ENCODE measurements around the gene ZBTB7C. TPM values are rescaled to one million over a fixed set of nuclear protein-coding genes. Genes with fewer than 3 reads are reported as not detected.
A peak's percentile ranks its signal among the peaks of the same experiment; 100 is the strongest.

The ZBTB7C gene
- total and polyA plus RNA-seq, 9 of the 15 experiments (the other 6 are each of a cell fraction or from before 2014, with no cell fraction given): not detected

- TF ChIP-seq JUND (IDR thresholded peaks at IDR 0.05; ENCODE audit: borderline replicate concordance, low read depth, low read length): no peak
- peak; percentile 25; the same call in 1 of the 3 replicates for TF ChIP-seq JUND (tag; IDR thresholded peaks at IDR 0.05; ENCODE audit: borderline replicate concordance, low read depth, low read length)
- TF ChIP-seq PRDM10 (IDR thresholded peaks at IDR 0.05; ENCODE audit: partially characterized antibody): no peak
- no peak for TF ChIP-seq ZNF212 (CRISPR knock-in tag; IDR thresholded peaks at IDR 0.05)
- TF ChIP-seq PHF8 (IDR thresholded peaks at IDR 0.05; ENCODE audit: borderline replicate concordance, low read length): no peak
- no peak for TF ChIP-seq GATA2 (CRISPR knock-in tag; IDR thresholded peaks at IDR 0.05)
- no peak for TF ChIP-seq ZNF76 (CRISPR knock-in tag; IDR thresholded peaks at IDR 0.05; ENCODE audit: borderline replicate concordance)
- TF ChIP-seq KAT7 (CRISPR knock-in tag; IDR thresholded peaks at IDR 0.05; ENCODE audit: borderline replicate concordance): no peak
- 0 out of 2 replicates have a peak, but pooled peaks have one; percentile 52 for TF ChIP-seq ZNF175 (CRISPR knock-in tag; IDR thresholded peaks at IDR 0.05; ENCODE audit: low read depth)
- no peak for TF ChIP-seq HIVEP1 (CRISPR knock-in tag; IDR thresholded peaks at IDR 0.05)
- TF ChIP-seq MECOM (CRISPR knock-in tag; IDR thresholded peaks at IDR 0.05): no peak
- TF ChIP-seq TFE3 (CRISPR knock-in tag; IDR thresholded peaks at IDR 0.05): no peak
- no peak for TF ChIP-seq MXD1 (CRISPR knock-in tag; IDR thresholded peaks at IDR 0.05; ENCODE audit: borderline replicate concordance, poor library complexity, severe bottlenecking)
- TF ChIP-seq SRSF1 (IDR thresholded peaks at IDR 0.05; ENCODE audit: low read depth, low read length): no peak
- TF ChIP-seq KDM1A (IDR thresholded peaks at IDR 0.05): peak; percentile 40 to 62; a peak in 3 of 4 replicates
- no peak for TF ChIP-seq BRF2 (IDR thresholded peaks at IDR 0.05; ENCODE audit: borderline replicate concordance, insufficient read depth, insufficient read length)
- TF ChIP-seq CTCFL (IDR thresholded peaks at IDR 0.05; ENCODE audit: borderline replicate concordance, insufficient read depth, low read depth, low read length, poor library complexity, severe bottlenecking): no peak
- peak; percentile 46; the same call in 1 of the 2 replicates for TF ChIP-seq KLF16 (IDR thresholded peaks at IDR 0.05)
- no peak for TF ChIP-seq DPF2 (IDR thresholded peaks at IDR 0.05)
Observed at GRCh38 chr18:47999801-48000248, 409.4 kb downstream of the ZBTB7C start (continued).

Measured in K562 (cell line).